ENCODE data around the gene PGGHG. TPM values are rescaled to one million over a fixed set of nuclear protein-coding genes. Genes with fewer than 3 reads are reported as not detected.
"Not testable (repeated sequence)": the region's sequence is repeated elsewhere in the genome, so short reads cannot be mapped to it uniquely, and the experiment has no call there.

Gene PGGHG
- total RNA-seq, 1 donor from 2014 or later, result 12.3 TPM

GRCh38 chr11:297586-298405, 8.9 kb downstream of the PGGHG start:
- no peak for DNase-seq (ENCODE audit: low read depth, low spot score)

DNA sequence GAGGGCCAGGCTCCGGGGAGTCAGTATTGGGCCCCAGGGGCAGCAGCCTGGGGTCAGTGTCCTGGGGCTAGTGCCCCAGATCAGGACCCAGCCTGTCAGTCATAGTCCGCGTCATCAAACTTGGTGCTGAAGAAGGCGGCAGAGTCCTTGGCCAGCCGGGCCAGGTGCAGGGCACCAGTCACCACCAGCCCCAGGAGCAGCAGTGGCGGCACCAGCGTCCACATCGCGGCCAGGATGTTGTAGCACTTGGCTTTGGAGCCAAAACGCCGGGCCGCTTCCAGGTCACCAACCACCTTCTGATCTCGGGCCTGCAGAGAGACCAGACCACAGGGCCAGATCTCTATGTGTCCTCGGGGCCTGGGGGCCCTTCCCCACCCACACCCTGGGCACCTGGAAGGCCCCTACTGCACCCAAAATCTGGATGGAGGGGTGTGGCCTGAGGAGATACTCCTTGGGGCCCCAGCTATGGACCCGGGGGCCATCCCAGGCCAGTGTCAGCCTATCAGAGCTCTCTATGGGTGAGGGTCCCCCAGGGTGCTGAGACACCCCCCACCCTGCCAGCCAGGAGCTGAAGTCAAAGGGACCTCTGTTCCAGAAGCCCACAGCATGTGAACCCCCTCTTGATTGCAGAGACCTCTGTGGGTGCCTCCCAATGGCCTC, 9.6 kb downstream of the PGGHG start:
- DNase-seq (ENCODE audit: low read depth, low spot score), result no peak

- no peak for DNase-seq (ENCODE audit: low read depth, low spot score)
Measured at GRCh38 chr11:299081-299891, 10.4 kb downstream of the PGGHG start, which contains the start of gene IFITM5. Gene IFITM5, minus strand, starts transcription at chr11:299526. Its CDS starts 36 bp downstream, at chr11:299490.

- DNase-seq (ENCODE audit: low read depth, low spot score), result no peak
Measured at GRCh38 chr11:299951-300735, 11.2 kb downstream of the PGGHG start.

GRCh38 chr11:303363-303762, 14.4 kb downstream of the PGGHG start:
- DNase-seq (ENCODE audit: low read depth, low spot score), result no peak

GRCh38 chr11:304061-304506, 15.2 kb downstream of the PGGHG start:
- no peak for DNase-seq (ENCODE audit: low read depth, low spot score)

DNA sequence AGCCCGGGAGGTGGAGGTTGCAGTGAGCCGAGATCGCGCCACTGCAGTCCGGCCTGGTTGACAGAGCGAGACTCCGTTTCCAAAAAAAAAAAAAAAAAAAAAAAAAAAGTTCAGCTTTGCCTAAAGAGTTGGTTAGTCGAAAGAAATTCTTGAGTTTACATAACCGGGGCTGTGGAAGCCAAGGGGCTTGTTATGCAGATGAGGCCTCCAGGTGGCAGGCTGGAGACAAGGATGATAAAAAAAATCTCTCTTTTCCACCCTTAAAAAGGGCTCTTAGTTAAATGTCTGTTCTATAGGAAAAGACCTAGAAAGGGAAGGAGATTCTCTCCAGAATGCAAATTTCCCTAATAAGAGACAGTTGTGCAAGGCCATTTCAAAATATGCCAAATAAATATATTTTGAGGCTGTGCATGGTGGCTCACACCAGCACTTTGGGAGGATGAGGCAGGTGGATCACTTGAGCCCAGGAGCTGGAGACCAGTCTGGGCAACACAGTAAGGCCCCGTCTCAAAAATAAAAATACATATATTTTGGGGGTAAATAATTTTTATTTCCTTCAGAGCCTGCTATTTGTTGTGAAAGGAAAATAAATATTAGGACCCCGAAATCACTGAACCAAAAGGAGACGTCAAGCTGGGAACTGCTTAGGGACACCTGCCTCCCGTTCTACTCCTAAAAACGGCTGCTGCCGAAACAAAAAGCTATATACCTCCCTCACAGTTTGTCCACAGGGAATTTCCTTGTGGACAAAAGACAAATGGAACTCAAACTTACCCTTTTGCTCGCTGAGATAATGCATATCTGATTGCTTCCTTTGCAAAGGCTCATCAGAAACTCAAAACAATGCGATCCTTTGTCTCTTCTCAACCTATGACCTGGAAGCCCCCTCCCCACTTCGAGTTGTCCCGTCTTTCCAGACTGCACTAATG, 16.3 kb downstream of the PGGHG start:
- DNase-seq (ENCODE audit: low read depth, low spot score), result peak; percentile 43

DNA sequence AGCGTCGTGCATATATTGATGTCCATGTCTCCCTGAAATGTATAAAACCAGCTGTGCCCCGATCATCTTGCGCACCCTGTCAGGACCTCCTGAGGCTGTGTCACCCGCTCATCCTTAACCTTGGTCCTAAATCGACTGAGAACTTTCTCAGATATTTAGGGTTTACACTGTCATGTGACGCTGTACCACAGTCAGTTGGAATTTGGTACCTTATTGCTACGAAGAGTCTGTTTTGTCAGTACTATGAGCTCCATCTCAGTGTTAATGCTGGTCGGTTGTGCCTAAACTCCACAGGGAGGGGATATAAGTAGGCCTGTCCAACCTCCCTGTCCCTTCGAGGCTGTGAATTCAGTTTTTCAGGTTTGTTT, 16.9 kb downstream of the PGGHG start:
- no peak for DNase-seq (ENCODE audit: low read depth, low spot score)

DNA sequence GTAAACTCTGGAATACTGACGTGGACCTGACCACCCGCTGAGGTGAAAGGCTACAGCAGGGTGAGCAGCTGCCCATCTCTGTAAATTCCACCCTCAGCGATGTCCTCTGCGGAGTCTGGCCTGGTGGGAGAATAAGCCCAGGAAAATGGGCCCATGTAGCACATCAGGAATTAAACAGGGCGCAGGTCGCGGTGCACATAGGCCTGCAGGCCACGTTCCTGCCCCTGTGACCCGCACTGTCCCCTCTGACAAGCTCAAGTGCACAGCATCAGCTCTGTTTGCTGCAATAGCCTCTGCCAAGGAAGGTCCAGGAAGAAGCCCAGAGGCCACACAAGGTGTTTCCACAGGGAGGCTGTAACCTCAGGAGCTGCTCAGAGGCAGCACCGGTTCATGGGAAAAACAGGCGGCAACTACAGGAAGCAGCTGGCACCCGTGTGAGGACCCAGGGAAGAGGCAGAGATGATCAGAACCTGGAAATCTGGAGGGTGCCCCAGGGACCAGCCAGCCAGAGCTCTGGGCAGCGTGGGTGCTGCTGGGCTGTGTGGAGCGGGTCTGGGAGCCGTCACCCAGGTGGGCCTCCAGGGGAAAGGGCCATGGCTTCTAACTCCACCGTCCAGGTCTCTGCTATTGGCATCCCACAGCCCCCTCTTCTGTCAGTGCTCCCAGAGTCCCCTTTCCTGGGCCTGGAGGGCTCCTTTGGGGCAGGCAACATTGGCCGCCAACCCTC, 17.9 kb downstream of the PGGHG start:
- DNase-seq (ENCODE audit: low read depth, low spot score), result no peak

- not testable (repeated sequence) for DNase-seq (ENCODE audit: low read depth, low spot score)
Measured at GRCh38 chr11:307766-308708, 19.1 kb downstream of the PGGHG start, which contains the start of gene IFITM2. Gene IFITM2, plus strand, starts transcription at chr11:307816. Its CDS starts 377 bp downstream, at chr11:308193.

- DNase-seq (ENCODE audit: low read depth, low spot score), result not testable (repeated sequence)
Measured at GRCh38 chr11:308740-309665, 20.1 kb downstream of the PGGHG start.

GRCh38 chr11:309979-310572, 21.1 kb downstream of the PGGHG start:
- DNase-seq (ENCODE audit: low read depth, low spot score), result not testable (repeated sequence)

DNA sequence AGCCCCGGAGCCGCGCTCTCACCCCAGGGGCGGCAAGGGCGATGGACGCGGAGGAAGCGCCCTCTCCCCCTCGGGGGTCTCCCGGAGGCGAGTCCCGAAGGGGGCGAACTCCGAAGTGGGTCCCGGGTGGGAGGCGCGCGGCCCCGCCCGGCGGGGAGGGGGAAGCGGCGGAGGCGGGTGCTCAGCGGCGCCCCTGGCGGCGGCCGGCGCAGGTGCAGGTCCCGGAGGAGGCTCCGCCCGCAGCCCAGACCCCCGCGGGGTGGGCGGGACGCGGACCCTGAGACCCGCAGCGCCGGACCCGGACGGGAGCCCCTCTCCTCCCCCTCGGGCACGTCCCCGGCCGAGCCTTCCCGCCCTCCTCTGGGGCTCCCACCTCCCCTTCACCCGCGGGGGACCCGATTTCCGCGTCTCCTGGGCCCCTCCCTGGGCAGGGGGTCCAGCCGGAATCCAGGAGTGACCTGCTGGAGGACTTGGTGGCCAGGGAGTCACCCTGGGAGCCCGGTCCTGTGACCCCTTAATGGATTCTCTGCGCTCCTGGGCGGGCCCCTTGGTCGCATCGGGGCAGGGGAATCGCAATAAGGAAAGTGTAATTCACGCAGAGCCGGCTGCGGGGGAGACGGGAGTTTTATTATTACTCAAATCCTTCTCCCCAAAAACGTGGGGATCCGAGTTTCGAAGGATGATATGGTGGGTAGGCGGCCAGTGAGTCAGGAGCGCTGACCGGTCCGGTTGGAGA, 22.3 kb downstream of the PGGHG start:
- DNase-seq (ENCODE audit: low read depth, low spot score), result not testable (repeated sequence)

GRCh38 chr11:312092-312816, 23.3 kb downstream of the PGGHG start:
- DNase-seq (ENCODE audit: low read depth, low spot score), result no peak

GRCh38 chr11:313304-313786, 24.4 kb downstream of the PGGHG start:
- no peak for DNase-seq (ENCODE audit: low read depth, low spot score)

All from pulmonary artery endothelial cell (primary cell).